Nucleus accumbens (tissue), 56 donors: Measurements from ENCODE around the gene A4GNT.
"Not testable (repeated sequence)": the region's sequence is repeated elsewhere in the genome, so short reads cannot be mapped to it uniquely, and the experiment has no call there.

Experiments
- DNase-seq, 56 donors: peaks; one replicate each; lab custom pipeline; 2025; lab: John Stamatoyannopoulos, UW

Gene A4GNT

DNA sequence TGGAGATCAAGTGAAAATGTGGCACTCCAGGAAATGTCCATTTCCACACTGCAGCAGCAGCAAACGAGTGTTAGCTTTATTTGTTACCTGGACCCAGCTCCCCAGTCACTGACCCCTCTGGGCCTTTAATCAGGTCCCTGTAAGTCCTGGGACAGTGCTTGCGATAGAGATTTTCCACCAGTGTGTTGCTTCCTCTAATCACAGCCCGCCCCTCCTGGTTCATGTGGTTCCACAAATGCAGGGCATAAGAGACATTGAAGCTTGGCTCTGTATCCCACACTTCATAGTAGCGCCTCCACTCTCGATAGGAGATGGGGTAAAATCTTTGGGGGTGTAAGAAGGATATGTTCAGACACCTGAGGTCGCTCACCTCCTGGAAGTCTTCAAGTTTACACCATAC is 8.0 kb downstream of the A4GNT start:
- DNase-seq = no peak

DNA sequence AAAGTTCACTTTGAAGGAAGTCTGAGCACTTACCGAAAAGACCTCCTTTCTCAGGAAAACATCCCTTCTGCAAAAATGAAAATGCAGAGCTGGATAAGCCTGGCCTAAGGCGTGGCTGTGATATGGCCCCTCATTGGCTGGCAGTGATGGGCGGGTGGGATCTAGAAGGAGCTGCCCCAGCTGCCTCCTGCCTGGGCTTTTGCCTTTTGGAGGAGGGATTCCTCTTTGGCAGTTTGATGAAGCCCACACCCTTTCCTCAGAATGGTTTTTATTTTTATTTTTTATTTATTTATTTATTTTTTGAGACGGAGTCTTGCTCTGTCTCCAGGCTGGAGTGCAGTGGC is 12.8 kb downstream of the A4GNT start:
- no peak for DNase-seq

DNA sequence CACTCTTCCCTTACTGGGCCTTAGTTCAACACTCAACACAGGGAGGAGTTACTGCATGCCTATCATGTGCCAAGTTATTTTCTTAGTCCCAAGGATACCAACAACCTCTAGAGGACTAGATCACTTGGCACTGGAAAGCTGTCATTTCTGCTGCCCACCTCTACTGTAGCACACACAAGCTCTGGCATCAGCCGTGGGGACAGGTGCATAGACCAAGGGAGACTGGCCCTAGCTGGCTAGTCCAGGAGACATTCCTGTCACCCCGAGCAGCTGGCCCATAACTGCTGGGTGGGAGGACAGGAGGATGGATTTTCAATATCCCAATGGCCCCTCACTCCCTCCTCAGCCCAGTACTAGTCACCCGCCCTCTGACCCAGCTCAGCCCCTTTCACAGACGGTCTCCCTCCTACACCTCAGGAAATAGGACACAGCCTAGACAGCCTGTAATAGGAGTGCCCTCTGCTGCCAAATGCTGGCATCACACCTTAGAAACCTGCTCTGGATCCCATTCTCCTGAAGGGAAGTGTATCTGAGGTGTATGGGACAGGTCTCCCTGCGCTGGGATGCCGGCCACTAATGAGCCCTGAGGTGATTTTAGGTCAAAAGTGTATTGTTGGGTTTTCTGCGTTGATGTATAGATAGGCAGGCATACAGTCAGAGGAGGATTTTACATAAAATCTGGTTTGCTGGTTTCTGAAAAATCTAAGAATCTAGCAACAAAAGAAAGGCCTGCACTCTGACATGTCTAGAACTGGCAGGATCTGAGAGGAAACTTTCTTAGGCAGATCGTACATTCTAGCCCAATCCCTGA is 13.4 kb downstream of the A4GNT start:
- peak in 46 of 56 donors; percentile 4 to 83 (median 38) for DNase-seq

DNA sequence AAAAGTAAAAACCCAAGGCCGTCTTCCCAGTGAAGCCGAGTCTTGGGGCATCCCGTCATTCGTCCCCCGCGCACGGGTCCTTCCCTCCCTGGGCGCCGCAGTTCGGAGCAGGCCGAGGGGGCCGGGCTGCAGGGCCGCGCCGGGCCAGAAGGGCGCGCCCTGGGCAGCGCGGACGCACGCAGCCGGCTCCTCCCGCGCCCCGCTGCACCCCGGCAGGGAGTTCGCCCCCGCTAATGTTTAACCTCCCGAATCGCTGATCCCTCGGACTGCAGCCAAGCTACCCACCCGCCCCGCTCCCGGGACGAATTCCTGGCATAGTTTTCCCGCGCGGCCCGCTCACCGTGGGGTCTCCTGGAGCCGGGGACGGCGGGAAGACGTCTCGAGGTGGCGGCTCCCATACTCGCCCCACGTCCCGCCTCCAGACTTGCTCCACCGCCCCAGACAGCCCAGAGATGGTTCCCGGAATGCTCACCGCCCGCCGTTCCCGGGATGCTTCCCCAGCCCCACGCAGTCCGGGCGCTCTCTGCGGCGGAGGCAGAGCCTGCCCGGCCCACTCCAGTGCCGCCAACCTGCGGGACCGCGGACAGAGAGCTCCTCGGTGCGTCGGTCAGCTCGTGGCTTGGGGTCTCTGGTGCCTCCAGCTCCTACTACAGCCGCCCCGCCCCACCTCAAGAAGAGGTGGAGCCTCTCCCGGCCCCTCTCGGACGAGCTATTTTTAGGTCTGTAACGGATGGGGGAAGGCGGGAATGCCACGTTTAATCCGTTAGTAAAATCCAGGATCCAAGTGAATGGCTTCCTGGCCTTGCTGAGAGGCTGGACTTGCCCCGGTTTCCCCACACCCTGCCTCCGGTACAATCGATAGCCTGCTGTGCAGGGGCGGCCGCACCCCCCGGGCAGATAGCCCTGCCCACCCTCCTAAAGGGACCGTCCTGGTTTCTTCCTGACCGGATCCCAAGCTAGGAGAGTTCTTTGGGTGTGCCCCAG is 16.9 kb downstream of the A4GNT start, which contains the start of gene DZIP1L:
DZIP1L (minus strand) TSS at position 621 of the 984 bp plus-strand sequence. CDS start 11,637 bp downstream, outside the sequence.
- peak in 37 of 56 donors; percentile 9 to 70 (median 37) for DNase-seq

DNA sequence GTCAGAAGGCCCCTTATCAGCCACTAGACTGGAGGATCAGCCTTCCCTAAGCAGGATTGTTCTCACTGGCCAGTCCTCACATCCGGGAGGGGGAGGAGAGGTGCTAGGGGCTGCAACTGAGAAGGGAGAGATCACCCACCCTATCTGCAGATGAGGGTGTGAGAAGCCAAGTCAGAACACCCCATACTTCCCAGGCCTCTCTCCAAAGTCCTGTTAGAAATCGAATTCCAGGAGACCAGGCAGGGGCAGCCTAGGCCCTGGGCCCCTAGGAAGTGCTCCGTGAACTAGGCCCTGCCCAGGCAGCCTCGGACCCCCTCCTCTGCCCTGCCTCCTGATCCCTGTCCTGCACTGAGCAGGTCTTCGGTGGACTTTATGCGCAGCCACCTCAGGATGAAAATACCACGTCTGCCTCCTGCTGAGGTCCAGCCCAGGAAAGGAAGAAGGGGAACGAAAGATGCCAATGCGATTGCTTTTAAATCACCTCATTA is 17.7 kb downstream of the A4GNT start:
- DNase-seq = no peak

DNA sequence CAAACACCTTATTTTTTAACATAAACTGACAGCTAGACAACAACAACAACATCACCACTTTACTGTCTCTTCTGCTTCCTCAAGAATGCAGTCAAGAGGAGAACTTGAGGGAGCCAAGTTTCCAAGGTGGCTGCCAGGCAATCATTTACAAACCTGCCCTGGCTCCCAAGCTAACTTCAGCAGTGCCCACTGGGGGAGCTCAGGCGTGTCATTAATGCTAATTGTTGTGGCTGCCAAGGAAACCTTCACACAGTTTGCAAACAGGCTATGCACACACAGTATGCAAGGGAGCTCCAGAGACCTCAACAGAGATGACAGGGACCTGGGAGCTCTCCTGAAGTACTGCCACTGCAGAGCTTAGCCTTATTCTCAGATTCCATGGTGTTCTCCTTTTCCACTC is 18.9 kb downstream of the A4GNT start:
- DNase-seq = no peak

DNA sequence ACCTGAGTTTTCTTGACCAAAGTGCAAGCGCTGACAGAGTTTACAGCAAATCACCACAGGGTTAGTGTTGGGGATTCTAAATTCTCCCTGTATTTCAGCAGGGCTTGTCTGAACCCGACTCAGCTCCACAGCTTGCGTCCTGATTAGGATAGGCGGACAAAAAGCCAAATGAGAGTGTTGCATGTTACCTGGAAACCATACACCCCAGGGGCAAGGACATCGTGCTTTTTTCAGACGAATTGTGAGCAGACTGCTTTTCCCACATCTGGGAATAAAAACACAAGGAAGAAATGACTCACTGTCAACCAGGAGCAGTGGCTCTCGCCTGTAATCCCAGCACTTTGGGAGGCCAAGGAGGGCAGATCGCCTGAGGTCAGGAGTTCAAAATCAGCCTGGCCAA is 19.8 kb downstream of the A4GNT start:
- DNase-seq = no peak

DNA sequence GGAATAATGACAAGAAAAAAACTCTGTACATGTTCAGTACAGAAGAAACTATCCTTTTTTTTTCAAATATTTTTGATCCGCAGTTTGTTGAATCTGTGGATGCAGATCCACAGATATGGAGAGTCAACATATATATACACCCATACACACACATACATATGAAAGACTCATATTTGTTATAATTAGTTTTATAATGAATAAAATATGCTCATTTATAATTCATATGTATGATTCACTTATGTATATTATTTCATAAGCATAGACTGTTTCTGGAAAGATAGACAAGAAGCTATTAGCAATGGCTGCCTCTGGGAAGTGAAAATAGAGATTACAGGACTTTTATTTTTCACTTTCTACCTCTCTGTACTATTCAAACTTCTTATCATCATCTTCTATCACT is 26.6 kb downstream of the A4GNT start:
- no peak for DNase-seq

DNA sequence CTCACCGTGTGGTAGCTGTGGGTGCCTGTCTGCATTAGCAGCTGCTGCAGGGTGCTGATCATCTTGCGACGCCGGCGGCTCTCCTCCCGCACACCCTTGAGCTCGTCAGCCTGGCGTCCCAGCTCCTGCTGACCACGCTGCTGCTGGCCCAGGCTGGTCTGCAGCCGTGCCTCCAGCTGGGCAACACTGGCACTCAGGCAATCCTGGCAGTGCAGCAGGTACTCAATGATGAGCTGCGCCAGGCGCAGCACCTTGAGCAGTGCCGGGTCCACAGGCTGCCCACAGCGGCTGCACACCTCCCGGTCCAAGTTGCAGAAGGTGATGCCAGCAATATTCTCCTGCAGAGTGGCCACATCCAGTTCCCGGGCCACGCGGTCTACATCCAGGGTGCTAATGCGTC is 28.7 kb downstream of the A4GNT start:
- DNase-seq = no peak

DNA sequence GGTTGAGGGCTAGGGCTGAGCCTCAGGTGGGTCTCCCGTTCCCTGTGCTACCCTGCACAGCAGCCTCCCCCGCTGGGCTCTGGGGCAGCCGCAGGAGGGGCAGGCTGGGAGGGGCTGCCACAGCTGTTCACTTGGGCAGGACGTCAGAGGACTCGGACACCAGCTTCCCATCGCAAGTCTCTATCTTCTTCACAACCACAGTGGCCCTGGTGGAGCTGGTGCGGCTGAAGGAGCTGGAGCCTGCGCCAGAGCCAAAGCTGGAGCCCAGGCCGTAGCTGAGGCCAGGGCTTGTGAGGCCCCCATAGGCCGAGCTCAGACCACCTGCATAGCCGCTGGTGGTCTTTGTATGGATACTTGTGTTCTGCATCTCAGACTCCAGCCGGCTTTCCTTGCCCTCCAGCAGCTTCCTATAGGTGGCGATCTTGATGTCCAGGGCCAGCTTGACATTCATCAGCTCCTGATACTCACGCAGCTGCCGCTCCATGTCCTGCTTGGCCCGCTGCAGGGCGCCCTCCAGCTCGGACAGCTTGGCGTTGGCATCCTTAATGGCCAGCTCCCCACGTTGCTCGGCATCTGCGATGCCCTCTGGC is 30.7 kb downstream of the A4GNT start:
- not testable (repeated sequence) for DNase-seq

DNA sequence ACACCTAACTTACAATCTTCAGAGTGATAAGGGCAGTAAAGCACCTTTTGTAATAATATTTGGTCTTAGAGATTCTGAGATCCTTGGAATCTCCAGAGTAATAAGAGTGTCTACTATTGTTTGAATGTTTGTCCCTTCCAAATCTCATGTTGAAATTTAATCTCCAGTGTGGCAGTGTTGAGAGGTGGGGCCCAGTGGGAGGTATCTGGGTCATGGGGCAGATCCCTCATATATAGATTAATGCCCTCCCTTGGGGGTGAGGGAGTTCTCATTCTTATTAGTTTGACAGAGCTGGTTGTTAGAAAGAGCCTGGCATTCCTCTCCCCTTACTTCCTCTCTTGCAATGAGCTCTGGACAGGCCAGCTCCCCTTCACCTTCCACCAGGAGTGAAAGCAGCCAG is 32.8 kb downstream of the A4GNT start:
- DNase-seq = no peak

DNA sequence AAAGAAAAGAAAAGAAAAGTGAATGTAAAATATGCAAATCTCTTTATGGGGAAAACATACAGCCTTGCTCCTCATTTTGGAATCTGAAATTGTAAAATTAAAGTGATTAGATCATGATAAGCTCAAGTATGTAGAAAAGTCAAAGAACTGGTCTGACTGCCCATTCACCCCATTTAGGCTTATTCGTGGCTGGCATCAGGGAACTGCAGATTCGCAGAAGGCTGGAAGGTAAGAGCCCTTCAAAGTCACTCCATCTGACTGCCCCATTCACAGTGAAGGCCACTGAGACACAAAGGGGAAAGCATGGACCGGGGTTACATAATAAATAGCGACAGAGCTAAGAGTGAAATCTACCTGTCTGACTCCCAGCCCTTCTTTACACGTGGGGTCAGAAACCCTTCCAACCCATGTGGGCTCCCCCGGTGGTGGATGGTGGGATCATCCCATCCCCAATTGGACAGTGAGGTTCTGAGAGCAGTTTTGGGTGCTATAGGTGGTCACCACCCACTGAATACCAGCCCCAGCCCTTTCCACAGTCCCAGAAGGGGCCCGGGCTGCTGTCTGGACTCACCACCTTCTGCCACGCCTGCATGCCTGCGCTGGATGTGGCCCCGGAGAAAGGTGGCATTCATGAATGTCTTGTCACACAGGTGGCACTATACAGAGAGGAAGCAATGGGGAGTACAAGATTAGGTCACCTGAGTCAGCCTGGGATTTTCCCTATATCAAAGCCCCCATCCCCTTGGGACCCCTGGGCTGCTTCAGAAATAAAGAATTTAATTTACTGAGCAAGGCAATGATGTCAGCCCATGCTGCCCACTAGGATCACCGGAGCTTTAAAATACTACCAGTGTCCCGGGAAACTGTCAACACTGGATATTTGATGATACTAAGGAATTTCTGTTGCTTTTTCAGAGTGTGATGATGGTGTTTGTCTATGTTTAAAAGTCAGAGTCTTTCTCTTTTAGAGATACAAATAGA is 34.7 kb downstream of the A4GNT start:
- DNase-seq = no peak

DNA sequence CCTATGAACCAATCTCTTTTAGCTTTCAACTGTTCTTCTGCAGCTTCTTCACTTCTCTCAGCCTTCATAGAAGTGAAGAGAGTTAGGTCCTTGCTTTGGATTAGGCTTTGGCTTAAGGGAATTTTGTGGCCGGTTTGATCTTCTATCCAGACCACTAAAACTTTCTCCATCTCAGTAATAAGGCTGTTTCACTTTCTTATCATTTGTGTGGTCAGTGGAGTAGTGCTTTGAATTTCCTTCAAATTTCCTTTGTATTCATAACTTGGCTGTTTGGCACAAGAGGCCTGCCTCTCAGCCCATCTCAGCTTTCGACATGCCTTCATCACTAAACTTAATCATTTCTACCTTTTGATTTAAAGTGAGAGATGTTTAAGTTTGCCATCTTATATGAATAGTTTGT is 38.5 kb downstream of the A4GNT start:
- no peak for DNase-seq

DNA sequence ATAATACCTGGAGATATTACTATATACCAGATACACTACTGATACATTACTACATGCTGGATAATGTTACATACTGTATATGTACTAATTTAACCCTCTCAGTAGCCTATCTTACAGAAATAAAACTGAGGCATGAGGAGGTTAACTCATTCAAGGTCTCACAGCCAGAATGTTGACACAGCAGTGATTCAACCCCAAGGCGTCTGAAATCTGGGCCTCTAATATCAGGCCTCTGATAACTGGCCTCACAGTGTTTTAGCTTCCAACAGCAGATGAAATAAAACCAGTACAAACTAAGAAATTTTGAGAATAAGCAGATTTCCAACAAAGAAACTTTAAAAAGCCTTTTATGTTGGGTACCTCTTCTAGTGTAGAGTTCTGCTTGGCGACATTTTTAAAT is 40.2 kb downstream of the A4GNT start:
- DNase-seq = no peak

DNA sequence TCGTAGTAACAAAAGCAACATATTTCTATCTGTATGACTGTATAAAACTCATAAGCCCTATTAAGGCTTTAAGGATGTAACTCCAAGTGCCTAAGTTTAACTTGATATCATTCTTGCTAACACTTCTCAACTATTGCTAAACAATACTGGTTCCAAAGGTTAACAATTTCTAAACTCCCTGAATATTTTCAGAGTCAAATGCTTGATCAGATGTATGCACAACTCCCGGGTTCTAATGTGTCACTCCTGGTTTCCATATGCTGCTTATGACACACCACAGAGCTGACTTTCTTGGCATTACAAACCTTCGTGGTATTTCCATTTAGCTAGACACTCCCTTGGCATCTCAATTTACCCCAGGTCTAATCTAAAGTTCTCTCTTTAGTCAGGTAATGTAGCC is 43.1 kb downstream of the A4GNT start:
- no peak for DNase-seq

DNA sequence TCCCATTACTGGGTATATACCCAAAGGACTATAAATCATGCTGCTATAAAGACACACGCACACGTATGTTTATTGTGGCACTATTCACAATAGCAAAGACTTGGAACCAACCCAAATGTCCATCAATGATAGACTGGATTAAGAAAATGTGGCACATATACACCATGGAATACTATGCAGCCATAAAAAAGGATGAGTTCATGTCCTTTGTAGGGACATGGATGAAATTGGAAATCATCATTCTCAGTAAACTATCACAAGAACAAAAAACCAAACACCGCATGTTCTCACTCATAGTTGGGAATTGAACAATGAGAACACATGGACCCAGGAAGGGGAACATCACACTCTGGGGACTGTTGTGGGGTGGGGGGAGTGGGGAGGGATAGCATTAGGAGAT is 46.4 kb downstream of the A4GNT start:
- not testable (repeated sequence) for DNase-seq

DNA sequence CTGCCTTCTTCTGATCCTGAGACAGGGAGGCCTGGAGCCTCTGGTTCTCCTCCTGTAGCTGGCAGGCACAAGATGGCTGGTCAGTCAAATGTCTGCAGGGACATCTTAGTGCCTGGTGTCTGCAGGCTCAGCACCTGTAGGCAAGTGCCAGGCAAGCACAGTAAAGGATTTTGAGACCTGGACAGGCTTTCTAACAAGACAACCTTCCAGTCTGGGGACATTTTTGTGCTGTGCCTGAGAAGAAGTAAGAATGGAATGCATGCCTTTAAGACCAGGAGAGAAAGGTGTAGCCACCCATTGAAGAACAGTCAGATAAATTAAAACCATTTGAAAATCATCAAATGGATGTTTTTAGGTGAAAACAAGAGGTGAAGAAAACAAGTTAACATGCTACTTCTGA is 48.0 kb downstream of the A4GNT start:
- no peak for DNase-seq

DNA sequence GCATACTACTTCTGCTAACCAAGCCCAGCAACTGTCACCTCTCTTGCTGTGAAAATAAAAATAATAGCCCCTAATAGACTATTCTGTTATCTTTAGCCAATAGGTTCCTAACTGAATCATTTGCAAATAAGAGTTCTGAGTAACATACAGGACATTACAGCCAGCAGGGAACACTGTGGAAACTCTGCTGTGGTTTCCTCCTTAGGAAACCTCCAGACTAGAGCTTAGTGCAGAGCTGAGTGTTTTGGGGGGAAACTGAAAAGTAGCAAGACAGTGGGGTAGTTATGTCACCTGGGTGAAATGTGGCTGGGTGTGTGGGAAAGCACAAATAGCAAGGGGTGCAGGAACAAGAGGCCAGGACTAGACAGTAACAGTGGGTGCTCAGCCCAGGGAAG is 49.2 kb downstream of the A4GNT start:
- no peak for DNase-seq

DNA sequence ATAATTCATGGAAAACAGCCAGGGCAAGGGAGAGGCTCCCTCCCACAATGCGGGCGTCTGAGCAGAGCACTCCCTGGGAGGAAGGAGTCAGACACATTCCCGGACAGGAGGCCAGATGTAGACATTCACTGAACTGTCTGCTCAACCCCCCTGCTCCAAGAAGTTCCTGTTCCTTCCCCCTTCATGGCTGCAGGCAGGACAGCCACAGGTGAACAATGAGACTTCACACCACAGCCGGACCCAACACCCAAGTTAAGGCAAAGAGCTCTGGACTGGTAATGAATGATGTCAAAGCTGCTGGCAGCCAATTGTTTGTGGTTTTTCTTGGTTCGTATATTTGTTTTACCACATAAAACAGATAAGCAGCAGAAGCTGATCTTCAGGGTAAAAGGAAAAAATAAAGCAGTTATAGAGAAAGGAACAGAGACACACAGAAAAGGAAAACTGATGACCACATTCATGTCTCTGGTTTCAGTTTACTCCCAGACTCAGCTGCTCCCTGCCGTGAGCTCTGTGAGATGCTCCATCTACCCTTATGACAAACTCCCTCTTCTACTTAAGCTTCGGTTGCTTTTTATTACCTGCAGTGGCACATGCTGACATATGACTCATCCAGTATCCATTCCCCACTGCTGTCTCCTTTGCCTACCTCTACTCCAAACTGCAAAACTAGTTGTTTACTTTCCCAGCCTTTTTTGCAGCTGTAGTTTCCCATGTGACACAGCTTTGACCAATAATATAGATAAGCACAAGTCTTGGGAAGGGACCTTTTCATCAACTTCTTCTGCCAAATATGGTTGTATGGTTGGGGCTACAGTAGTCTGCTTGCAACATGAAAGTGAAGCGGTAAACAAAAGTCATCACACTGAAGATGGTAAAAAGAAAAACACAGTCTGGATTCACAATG is 49.9 kb downstream of the A4GNT start:
- DNase-seq = no peak
